ENCODE measurements around the gene ZNF304. TPM values are rescaled to one million over a fixed set of nuclear protein-coding genes. Genes with fewer than 3 reads are reported as not detected.

ZNF304 gene
- 10 to 100 TPM in 3 of 10 donors, 1 to 10 TPM in 7; 8.0 to 10.9 (median 9.4) TPM for polyA plus RNA-seq (ENCODE audit: insufficient read length in 10 of 10)
- long read RNA-seq, donor 1, full-length matches to known transcripts, result 2 of 2 reads
- long read RNA-seq, donor 1, partial matches to known transcripts, result 0 of 2 reads
- long read RNA-seq, donor 1, other reads (novel, unspliced or antisense), result 0 of 2 reads
- long read RNA-seq, donor 2, result 0 reads
- long read RNA-seq, donor 3, result 0 reads
- long read RNA-seq, donor 4, full-length matches to known transcripts, result 1 of 1 reads
- long read RNA-seq, donor 4, partial matches to known transcripts, result 0 of 1 reads
- long read RNA-seq, donor 4, other reads (novel, unspliced or antisense), result 0 of 1 reads
- long read RNA-seq, donor 5, full-length matches to known transcripts, result 2 of 2 reads
- long read RNA-seq, donor 5, partial matches to known transcripts, result 0 of 2 reads
- long read RNA-seq, donor 5, other reads (novel, unspliced or antisense), result 0 of 2 reads
- long read RNA-seq, donor 6, full-length matches to known transcripts, result 1 of 1 reads
- long read RNA-seq, donor 6, partial matches to known transcripts, result 0 of 1 reads
- long read RNA-seq, donor 6, other reads (novel, unspliced or antisense), result 0 of 1 reads
- long read RNA-seq, donor 7, full-length matches to known transcripts, result 1 of 1 reads
- long read RNA-seq, donor 7, partial matches to known transcripts, result 0 of 1 reads
- long read RNA-seq, donor 7, other reads (novel, unspliced or antisense), result 0 of 1 reads
- long read RNA-seq, donor 8, full-length matches to known transcripts, result 2 of 2 reads
- long read RNA-seq, donor 8, partial matches to known transcripts, result 0 of 2 reads
- long read RNA-seq, donor 8, other reads (novel, unspliced or antisense), result 0 of 2 reads
- long read RNA-seq, donor 9, result 0 reads

DNA sequence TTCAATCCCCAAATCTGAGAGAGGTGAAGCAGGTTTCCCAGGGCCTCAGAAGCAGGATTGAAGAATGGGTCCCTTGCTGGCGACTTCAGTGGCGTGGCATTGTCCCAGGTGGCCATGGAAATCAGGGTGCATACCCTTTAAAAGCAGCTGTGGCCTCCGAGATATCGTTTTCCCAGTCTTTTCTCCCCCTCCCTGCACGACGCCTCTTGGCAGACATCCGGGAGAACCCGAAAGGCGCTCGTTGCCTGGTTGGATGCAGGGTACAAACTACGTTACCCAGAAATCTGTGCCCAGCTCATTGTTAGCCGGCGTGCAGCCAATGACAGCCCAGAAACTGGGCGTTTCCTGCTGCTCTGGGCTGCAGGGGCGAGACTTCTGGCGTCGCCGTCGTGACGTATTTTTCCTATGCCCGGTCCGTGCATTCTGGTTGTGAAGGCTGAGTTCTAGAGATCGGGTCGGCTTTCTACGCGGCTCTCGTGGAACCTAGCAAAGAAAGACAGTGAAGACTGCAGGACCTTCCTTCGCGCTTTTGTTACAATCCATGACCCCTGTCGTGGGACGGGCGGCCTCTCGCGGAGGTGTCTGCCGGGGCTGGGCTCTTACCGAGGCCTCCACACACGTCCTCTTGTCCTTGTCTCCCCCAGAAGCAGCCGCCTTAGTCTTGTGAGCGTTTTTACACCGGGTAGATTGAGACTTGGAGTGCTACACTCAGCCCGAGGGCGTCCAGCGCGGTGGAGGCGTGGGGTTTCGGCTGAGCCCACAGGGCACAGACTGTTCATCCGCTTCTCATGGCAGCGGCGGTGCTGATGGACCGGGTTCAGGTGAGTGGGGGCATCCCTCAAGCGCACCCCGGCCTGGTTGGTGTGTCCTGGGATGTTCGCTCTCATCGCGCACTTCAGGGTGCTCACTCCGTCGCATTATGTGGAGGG, at the start of gene ZNF304:
ZNF304 (plus strand) TSS at position 395 of the 929 bp plus-strand sequence; CDS start at position 789, 394 bp downstream.
- DNase-seq, result peak; percentile 96 to 98 (median 97)

DNA sequence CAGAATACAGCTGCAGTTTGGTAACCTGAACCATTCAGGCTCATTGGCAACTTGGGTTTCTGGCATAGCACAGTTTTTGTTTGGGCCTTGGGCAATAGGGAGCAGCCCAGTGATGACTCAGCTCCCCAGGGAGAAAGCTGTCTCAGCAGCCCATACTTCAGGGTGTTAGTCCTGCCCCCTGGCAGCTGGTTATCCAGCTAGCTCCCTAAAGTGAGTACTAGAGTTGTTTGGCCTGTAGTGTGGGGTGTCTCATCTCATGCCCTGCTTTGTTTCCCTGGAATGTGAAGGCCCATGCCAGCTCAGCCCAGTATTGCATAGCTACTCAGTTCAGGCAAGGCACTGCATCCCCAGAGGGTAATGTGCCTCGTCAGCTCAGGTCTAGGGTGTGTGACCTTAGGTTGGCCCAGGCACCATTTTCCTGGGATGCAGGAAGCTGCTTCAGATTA, 49.0 kb upstream of the ZNF304 start:
- DNase-seq, result peak in 1 of 3 donors; percentile 33

DNA sequence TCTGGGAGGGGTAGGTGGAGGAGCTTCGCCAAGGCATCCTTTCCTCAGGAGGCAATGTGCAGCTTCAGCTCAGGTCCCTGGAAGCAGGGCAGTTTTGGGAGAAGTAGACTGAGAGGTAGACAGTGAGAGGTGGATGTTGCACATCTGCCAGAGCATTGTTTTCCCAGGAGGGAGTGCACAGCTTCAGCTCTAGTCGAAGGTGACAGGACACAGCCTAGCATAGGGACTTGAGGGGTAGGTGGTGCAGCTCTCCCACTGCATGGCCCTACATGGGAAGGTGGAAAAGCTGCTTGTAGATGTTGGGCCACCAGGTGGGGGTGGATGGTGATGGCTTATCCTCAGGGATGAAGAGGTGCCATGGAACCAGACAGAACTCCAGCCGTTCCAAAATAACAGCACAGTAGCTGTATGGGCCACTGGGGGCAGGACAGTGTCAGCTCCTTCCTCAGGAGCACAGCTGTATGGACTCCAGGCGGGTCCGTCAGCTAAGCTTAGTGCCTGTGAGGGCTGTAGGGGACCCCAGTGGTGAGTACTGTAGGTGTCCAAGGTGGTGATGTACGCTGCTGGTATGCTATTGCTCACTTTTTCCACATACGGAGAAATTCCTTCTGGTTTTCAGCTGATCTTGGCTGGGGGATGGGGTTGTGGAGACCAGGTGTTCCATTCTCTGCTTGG, 48.2 kb upstream of the ZNF304 start:
- no peak for DNase-seq

DNA sequence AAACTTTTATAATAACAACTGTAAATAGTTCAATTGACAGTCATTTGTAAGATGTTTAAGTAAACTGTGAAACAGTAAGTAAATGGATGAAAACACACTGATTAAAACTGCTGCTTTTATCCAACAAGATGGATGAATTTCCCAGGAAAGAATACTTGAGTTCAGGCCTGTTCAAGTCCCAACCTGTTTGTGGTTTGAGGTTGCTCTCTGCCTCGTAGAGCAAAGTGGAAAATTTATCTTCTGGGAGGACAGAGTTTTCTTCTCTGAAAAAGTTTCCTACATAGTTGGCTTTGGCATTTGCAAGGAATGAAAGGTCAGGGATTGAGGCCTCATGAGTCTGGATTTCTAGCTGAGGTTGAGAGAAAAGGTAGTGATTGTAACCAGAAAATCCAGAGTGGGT, 46.0 kb upstream of the ZNF304 start:
- no peak for DNase-seq

DNA sequence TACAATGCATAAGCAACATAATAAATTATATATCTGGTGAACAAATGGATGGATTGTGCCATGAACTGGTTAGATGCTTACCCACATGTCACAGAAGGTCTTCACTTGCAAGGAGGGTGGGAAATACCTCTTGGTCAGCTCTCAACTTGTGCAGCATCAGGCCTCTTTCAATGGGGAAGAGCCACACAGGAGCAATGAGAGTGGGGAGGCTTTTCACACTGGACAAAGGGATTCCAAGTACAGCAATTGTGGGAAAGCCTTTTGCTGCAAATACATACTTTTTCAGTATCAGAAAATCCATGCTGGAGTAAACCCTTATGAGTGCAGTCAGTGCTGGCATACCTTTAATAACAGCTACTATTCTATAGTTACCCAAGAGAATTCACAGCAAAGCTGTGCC, 42.6 kb upstream of the ZNF304 start:
- no peak for DNase-seq

DNA sequence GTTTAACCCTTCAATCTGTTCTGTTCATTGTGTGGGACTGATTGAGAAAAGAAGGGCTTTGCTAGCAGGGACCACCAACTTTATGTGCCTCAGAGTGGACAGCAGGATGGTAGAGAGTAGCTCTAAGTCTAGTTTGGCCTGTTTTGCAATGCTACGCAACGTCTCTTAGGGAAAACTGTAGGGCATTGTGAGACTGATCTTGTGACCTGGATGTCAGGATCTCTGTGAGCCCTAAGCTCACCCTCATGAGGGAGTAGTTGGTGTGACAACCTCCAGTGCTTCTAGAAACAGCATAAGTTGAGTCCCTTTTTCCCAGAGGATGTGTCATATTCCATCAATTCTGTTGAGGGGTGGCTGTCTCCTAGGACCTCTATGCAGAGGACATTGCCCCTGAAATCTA, 40.3 kb upstream of the ZNF304 start:
- DNase-seq, result no peak

DNA sequence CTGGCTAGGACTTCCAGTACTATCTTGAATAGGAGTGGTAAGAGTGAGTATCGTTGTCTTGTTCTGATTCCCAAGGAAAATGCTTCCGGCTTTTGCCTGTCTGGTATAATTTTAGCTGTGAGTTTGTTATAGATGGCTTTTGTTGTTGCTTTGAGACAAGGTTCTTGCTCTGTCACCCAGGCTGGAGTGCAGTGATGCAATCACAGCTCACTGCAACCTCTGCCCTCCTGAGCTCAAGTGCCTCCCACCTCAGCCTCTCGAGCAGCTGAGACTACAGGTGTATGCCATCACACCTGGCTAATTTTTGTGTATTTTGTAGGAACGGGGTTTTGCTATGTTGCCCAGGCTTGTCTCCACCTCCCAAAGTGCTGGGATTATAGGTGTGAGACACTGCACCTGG, 36.9 kb upstream of the ZNF304 start:
- DNase-seq, result no peak

DNA sequence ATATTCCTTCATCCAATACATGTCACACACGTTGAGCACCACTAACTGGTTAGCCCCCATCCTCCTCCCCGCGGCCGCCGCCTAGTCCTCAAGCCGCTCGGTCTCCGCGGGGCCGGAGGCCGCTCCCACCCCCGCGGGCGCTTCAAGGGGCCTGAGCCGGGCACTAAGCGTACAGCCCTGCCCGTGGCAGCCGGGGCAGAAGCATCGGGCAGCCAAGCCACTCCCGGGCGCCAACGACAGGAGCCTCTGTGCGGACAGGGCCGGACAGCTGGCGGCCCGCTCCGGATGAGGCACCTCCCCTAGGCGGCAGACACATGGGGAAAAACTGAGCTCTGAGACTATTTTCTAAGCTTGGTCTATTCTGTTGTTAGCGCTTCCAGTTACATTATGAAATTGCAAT, 33.6 kb upstream of the ZNF304 start:
- DNase-seq, result no peak

DNA sequence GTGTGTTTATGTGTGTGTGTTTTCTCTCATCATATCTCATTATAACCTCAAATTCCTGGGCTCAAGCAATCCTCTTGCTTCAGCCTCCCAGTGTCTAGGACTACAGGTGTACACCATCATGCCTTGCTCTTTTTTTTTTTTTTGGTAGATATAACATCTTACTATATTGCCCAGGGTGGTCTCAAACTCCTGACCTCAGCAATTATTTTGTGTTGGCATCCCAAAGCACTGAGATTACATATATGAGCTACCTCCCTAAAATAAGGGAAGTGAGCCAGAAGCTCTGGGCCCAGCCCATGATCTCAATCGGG, 31.2 kb upstream of the ZNF304 start:
- no peak for DNase-seq

DNA sequence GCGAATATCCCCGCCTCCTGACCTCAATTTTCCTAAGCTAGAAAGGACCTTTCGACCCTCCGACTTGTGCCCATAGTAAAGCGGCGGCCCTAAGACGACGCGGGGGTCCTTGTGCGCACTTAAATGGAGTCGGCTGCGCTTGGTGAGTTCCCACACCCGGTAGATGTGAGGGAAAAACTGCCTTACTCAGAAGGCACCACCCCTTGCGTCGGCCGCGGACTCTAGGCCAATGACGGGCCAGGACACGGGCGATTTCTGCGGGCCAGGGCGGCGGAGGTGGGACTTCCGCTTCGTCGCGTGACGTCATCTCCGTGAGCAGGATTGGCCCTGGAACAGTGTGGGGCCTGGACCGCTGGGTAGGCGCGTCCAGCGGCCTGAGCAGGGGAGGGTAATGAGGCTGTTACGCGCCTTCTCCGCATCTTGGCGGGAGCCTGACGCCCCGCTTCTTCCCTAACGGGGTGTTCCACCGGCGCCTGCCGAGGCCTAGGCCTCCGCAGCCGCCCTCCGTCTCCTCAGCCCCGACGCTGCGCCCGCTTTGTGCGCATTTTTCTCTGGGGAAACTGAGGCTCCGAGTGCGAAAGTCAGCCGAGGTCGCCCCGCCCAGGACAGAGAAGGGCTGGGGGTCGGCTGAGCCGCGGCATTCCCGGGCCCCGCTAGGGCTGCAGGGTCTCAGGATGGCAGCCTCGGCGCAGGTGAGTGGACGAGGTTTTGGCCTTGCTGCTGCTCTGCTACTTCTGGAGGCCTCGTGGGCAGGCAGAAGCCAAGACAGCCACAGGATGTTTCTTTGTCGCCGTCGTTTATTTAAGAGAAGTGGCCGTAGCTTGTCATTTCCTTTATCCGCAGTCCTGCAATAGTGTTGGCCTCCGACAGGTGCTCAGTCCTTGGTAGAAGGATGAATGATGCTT, 30.6 kb upstream of the ZNF304 start, which contains the start of gene ZNF543:
ZNF543 (plus strand) TSS at position 293 of the 905 bp plus-strand sequence; CDS start at position 675, 382 bp downstream.
- DNase-seq, result peak; percentile 97 to 99 (median 98)

DNA sequence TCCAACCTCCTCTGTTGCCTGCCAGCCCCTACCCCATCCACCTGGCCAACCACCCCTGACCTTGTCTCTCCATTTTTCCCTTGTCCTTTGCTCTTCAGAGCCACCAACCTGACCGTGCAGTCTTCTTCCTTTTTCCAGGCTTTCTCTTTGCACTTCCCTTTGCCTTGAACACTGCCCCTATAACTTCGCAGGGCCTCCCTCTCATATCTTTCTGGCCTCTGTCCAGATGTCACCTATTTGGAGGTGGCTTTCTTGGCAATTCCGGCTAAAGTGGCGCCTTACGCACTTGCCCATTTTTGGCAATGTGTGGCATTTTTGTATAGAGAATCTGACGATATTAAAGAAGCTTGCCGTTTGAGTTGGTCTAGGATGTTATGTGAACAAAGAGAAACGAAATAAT, 30.0 kb upstream of the ZNF304 start:
- no peak for DNase-seq

DNA sequence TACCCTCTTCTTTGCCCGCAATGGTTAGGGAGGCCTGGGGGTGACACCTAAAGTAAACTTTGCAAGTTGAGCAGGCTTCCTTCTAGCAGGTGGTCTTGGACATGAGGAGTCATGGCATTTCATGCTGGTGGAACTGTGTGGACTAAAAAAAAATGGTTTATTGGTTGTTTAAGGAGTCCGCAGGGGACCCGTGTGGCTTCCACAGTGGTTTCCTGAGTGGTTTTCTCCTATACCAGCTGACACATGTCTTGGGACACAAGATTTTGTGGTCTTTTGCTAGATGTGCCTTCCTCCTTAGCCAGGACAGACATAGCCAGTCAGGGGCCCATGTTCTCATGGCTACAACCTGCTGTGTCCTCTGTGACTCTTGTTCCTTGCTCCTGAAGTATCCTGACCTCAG, 29.3 kb upstream of the ZNF304 start:
- DNase-seq, result no peak

DNA sequence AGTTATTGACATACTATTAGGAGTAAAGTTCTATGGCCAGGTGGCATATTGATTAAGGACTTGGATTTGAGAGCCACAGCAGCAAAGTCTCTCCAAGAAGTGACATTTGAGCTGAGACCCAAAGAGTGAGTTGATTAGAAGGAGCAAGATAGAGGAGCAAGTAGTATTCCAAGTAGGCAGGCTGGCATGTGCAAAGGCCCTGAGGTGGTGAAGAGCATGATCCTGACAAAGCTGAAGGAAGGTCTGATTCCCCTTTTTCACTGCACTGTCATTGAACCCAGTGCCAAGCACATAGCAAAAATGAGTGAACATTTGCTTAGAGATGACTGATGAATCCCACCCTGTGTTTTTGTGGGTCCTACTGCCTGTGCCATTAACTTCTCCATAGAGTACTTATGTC, 26.1 kb upstream of the ZNF304 start:
- DNase-seq, result no peak

DNA sequence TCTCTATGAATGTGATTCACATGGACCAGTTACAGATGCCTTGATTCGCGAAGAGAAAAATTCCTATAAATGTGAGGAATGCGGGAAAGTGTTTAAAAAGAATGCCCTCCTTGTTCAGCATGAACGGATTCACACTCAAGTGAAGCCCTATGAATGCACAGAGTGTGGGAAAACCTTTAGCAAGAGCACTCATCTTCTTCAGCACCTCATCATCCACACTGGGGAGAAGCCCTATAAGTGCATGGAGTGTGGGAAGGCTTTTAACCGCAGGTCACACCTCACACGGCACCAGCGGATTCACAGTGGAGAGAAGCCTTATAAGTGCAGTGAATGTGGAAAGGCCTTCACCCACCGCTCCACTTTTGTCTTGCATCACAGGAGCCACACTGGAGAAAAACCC, 23.1 kb upstream of the ZNF304 start:
- DNase-seq, result no peak

DNA sequence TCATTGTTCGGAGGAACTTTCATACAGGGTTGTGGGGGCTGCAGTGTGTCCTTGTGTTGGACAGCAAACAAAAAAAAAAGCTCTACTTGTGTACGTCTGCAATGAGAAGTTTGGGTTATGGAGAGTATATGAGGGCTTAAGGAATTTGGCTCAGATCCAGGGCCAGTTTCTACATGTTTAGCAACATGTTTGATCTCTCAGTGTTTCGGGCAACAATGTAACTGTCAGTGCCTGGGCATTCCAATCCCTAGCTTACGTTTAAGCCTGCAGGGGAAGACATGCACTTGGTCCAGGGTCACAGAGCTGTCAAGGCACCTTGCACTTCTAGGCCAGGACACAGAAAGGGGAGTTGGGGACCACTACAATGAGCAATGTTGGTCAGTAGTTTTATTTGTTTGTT, 16.9 kb upstream of the ZNF304 start:
- no peak for DNase-seq

DNA sequence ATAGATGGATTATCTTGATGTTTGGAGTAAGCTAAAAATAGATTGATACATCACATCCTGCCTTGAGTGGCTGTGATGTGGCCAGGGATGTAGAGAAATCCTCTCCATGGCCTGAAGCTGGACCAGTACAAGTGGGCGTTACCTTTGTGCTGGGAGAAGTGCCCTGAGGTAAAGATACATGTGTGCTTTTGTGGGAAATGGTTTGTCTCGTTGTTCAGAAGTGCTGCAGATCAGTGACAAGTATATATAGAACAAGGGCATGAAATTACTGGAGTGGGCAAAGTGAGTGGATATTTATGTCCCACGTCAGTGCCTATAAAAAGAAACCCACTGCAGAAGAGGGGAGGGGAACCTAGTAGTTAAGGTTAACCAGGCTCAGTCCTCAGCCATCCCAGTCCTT, 12.2 kb upstream of the ZNF304 start:
- no peak for DNase-seq

DNA sequence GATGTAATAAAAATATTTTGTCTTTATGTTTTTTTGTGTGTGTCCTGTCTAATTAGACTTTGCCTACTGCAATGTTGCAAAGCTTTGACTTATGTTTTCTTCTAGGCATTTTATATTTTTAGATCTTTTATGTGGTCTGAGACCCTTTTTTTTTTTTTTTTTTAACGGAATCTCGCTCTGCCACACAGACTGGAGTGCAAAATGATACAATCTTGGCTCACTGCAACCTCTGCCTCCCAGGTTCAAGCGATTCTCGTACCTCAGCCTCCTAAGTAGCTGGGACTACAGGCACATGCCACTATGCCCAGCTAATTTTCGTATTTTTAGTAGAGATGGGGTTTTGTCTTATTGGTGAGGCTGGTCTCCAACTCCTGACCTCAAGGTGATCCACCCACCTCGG, 8.5 kb upstream of the ZNF304 start:
- no peak for DNase-seq

DNA sequence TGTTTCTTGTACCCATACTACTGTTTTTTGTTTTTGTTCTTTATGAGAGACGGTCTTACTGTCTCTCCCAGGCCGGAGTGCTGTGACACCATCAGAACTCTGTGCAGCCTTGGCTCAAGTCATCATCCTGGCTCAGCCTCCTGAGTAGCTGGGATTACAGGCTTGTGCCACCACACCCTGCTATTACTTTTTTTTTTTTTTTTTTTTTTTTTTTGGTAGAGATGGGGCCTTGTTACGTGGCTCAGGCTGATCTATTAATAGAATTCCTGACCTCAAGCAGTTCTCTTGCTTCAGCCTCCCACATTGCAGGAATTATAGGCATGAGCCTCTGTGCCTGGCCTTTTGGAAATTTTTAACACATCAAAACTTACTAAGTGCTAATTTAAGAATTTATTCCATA, 2.9 kb upstream of the ZNF304 start:
- no peak for DNase-seq

DNA sequence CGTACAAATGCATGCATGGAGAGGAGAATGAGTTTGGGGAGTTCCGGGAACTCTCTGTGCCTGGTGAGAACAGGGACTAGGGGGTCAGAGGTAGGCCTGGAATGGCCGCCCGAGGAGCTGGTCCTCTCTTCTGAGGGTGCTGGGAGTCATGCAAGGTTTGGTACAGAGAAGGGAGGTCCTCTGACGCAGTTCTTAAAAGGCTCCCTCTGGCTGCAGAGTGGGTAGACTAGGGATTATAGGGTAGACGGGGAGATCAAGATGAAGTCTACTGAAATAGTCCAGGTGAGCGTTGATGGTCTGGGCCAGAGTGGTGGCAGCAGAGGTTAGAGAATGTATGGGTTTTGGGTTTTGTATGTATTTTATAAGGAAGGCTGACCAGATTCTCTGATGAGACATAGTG, 796 bp downstream of the ZNF304 start:
- no peak for DNase-seq

DNA sequence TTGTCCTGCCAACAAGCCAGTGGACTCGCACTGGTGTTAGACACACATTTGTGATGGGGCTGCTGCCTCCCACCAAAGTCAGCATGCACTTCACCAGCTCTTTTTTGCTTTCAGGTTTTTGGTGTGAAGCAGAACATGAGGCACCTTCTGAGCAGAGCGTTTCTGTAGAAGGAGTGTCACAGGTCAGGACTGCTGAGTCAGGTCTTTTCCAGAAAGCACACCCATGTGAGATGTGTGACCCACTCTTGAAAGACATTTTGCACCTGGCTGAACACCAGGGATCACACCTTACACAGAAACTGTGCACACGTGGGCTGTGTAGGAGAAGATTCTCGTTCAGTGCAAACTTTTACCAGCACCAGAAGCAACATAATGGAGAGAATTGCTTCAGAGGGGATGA, 4.8 kb downstream of the ZNF304 start:
- DNase-seq, result no peak

All from muscle of back (tissue), 13 donors.